GM23338 (cell line): Measurements from ENCODE around the gene RPS3A. TPM values are rescaled to one million over a fixed set of nuclear protein-coding genes. Genes with fewer than 3 reads are reported as not detected.

ENCODE experiments used
- ATAC-seq: fragments of 200-7000 bp; cut with Tn5 transposase; 3 replicates; pipeline ENCODE4 v1.9.1; 2020
- DNase-seq: peaks from one replicate; pipeline ENCODE4 v3.0.0-alpha.2; 2015; ENCODE audit warnings: low spot score
- H2AFZ ChIP-seq: fragments of 200-600 bp; sonication (generic); 2 replicates; pipeline ENCODE4 v1.8.0; 2016; ENCODE audit warnings: antibody characterized with exemption, mild to moderate bottlenecking, moderate library complexity
- H3F3A ChIP-seq: fragments of 200-600 bp; sonication (generic); replicated peaks from 2 replicates; pipeline ENCODE4 v1.8.0; 2017; ENCODE audit warnings: antibody characterized with exemption, mixed run types, low read depth
- H3K27ac ChIP-seq: fragments of 200-600 bp; sonication (generic); 2 replicates; pipeline ENCODE4 v1.6.1; 2016; ENCODE audit warnings: low read depth
- H3K27me3 ChIP-seq: fragments of 200-600 bp; sonication (generic); 2 replicates; pipeline ENCODE4 v1.8.0; 2016; ENCODE audit warnings: mild to moderate bottlenecking, mixed run types, moderate library complexity; ENCODE audit not compliant: insufficient read depth
- H3K36me3 ChIP-seq: fragments of 200-600 bp; sonication (generic); 2 replicates; pipeline ENCODE4 v1.8.0; 2016; ENCODE audit warnings: mild to moderate bottlenecking; ENCODE audit not compliant: insufficient read depth
- H3K4me1 ChIP-seq: fragments of 200-600 bp; sonication (generic); 2 replicates; pipeline ENCODE4 v1.8.0; 2016; ENCODE audit warnings: mild to moderate bottlenecking, moderate library complexity; ENCODE audit not compliant: insufficient read depth
- H3K4me2 ChIP-seq: fragments of 200-600 bp; sonication (generic); 2 replicates; pipeline ENCODE4 v1.7.1; 2017; ENCODE audit warnings: mixed run types
- H3K4me3 ChIP-seq: fragments of 200-600 bp; sonication (generic); 2 replicates; pipeline ENCODE4 v1.6.1; 2016; ENCODE audit warnings: mixed run types
- H3K79me2 ChIP-seq: fragments of 200-600 bp; sonication (generic); replicated peaks from 2 replicates; pipeline ENCODE4 v1.8.0; 2017; ENCODE audit warnings: mild to moderate bottlenecking; ENCODE audit not compliant: insufficient read depth
- H3K9me2 ChIP-seq: fragments of 200-600 bp; sonication (generic); 2 replicates; pipeline ENCODE4 v1.8.0; 2017; ENCODE audit not compliant: insufficient read depth
- H4K20me1 ChIP-seq: fragments of 200-600 bp; sonication (generic); replicated peaks from 2 replicates; pipeline ENCODE4 v1.8.0; 2017; ENCODE audit warnings: mild to moderate bottlenecking; ENCODE audit not compliant: insufficient read depth
- H3K27ac Mint-ChIP-seq: 2 replicates; pipeline ENCODE4 v1.8.0; 2020; ENCODE audit warnings: inconsistent platforms, mild to moderate bottlenecking, moderate library complexity, mixed read lengths
- H3K27me3 Mint-ChIP-seq: 3 replicates; pipeline ENCODE4 v1.8.0; 2022; ENCODE audit warnings: low read depth, mild to moderate bottlenecking, moderate library complexity, mixed read lengths, inconsistent platforms; ENCODE audit not compliant: insufficient read depth, poor library complexity
- H3K36me3 Mint-ChIP-seq: 3 replicates; pipeline ENCODE4 v1.8.0; 2021; ENCODE audit warnings: low read depth, mild to moderate bottlenecking, inconsistent platforms, moderate library complexity, mixed read lengths
- H3K4me1 Mint-ChIP-seq: 3 replicates; pipeline ENCODE4 v1.8.0; 2020; ENCODE audit warnings: mild to moderate bottlenecking, inconsistent platforms, mixed read lengths
- H3K4me3 Mint-ChIP-seq: 3 replicates; pipeline ENCODE4 v1.8.0; 2021; ENCODE audit warnings: moderate library complexity, mild to moderate bottlenecking, inconsistent platforms, mixed read lengths
- H3K9me3 Mint-ChIP-seq: 3 replicates; pipeline ENCODE4 v1.8.0; 2020; ENCODE audit warnings: moderate library complexity, mild to moderate bottlenecking, inconsistent platforms, mixed read lengths
- CREB1 ChIP-seq: fragments of 250-450 bp; sonication (Bioruptor Pico); IDR thresholded peaks from 2 replicates; pipeline ENCODE4 v1.5.0; 2020; ENCODE audit warnings: low read depth, mild to moderate bottlenecking, moderate library complexity
- CTCF ChIP-seq, 2 experiments: fragments of 200-600 bp in 1 of 2; sonication (generic) in 1 of 2; conservative IDR thresholded peaks; 2 replicates each; pipeline versions ENCODE4 v1.5.1 to v1.6.1; 2016 to 2017; ENCODE audit warnings: antibody characterized with exemption in 2 of 2, low read depth in 2 of 2, mild to moderate bottlenecking in 2 of 2, moderate library complexity in 1 of 2
- ETS1 ChIP-seq: IDR thresholded peaks from 2 replicates; pipeline ENCODE4 v1.6.1; 2016; ENCODE audit warnings: antibody characterized with exemption
- EZH2 ChIP-seq: fragments of 200-600 bp; sonication (generic); IDR thresholded peaks from one replicate; pipeline ENCODE4 v1.8.0; 2017; ENCODE audit warnings: antibody characterized with exemption, mild to moderate bottlenecking, low read depth; ENCODE audit not compliant: unreplicated experiment
- EZH2phosphoT487 ChIP-seq: fragments of 200-600 bp; sonication (generic); IDR thresholded peaks from one replicate; pipeline ENCODE4 v1.8.1; 2018; ENCODE audit warnings: antibody characterized with exemption; ENCODE audit not compliant: unreplicated experiment
- JUNB ChIP-seq: IDR thresholded peaks from one replicate; pipeline ENCODE4 v1.6.1; 2016; ENCODE audit warnings: antibody characterized with exemption; ENCODE audit not compliant: unreplicated experiment
- NANOG ChIP-seq: IDR thresholded peaks from 2 replicates; pipeline ENCODE4 v1.6.1; 2016; ENCODE audit warnings: antibody characterized with exemption, borderline replicate concordance
- POLR2AphosphoS5 ChIP-seq: IDR thresholded peaks from 2 replicates; pipeline ENCODE4 v1.6.1; 2016; ENCODE audit warnings: antibody characterized with exemption, low read depth
- REST ChIP-seq: IDR thresholded peaks from one replicate; pipeline ENCODE4 v1.6.1; 2018; ENCODE audit warnings: antibody characterized with exemption; ENCODE audit not compliant: unreplicated experiment
- STAT1 ChIP-seq: IDR thresholded peaks from one replicate; pipeline ENCODE4 v1.6.1; 2016; ENCODE audit warnings: antibody characterized with exemption; ENCODE audit not compliant: unreplicated experiment
- ZNF114 ChIP-seq: fragments of 250-450 bp; sonication (Bioruptor Pico); IDR thresholded peaks from 2 replicates; pipeline ENCODE4 v1.5.0; 2020; ENCODE audit warnings: mild to moderate bottlenecking, moderate library complexity
- ZNF331 ChIP-seq: fragments of 250-450 bp; sonication (Bioruptor Pico); IDR thresholded peaks from 2 replicates; pipeline ENCODE4 v1.5.0; 2020; ENCODE audit warnings: low read depth, mild to moderate bottlenecking, moderate library complexity
- ZNF462 ChIP-seq: fragments of 250-450 bp; sonication (Bioruptor Pico); IDR thresholded peaks from 2 replicates; pipeline ENCODE4 v1.5.0; 2020; ENCODE audit warnings: mild to moderate bottlenecking, moderate library complexity
- polyA plus RNA-seq: library from polyadenylated mRNA; unstranded; fragments of >200 nt; fragmentation: Nextera tagmentation; extraction: Ambion mirVana; gene quantifications from 2 replicates; pipeline ENCODE4 v1.2.1, GENCODE V29; 2016
- total RNA-seq: library from RNA; depleted of rRNA; stranded (reverse); fragments of >200 nt; shearing (Covaris generic); gene quantifications from 2 replicates; pipeline ENCODE4 v1.2.3, GENCODE V29; 2014

Gene RPS3A
- total and polyA plus RNA-seq, 2 experiments from 2014 or later = 2,486 to 3,506 TPM

GRCh38 chr4:151095142-151095541 lies 4.3 kb upstream of the RPS3A start:
- Mint-ChIP-seq H3K27me3 (peaks cover 11% of the 10 kb centered on the region), H3K4me1 (peaks cover 8% of the 10 kb centered on the region; the same call in 2 of the 3 replicates), H3K36me3 (peaks cover 9% of the 10 kb centered on the region), H3K27ac (no peak overlapping the region), H3K4me3 (no peak overlapping the region), H3K9me3 (no peaks in the 10 kb centered on the region)
- Histone ChIP-seq H3K36me3 (peaks cover 4% of the 10 kb centered on the region; the same call in 1 of the 2 replicates), H3K4me2 (no peak overlapping the region), H3K9me2 (no peaks in the 10 kb centered on the region), H2AFZ (no peak overlapping the region), H4K20me1 (no peaks in the 10 kb centered on the region), H3F3A (no peaks in the 10 kb centered on the region; the same call in 1 of the 2 replicates), H3K4me3 (no peak overlapping the region), H3K79me2 (peaks cover 7% of the 10 kb centered on the region), H3K27me3 (no peaks in the 10 kb centered on the region), H3K27ac (no peak overlapping the region), H3K4me1 (0 out of 2 replicates have a peak, but pooled peaks cover 3% of the 10 kb centered on the region)
- DNase-seq (no peak), ATAC-seq (no peak)
- TF ChIP-seq STAT1 (no peak), ETS1 (no peak), ZNF462 (CRISPR knock-in tag) (no peak), EZH2phosphoT487 (no peak), ZNF114 (CRISPR knock-in tag) (no peak), EZH2 (no peak), REST (no peak), NANOG (no peak), POLR2AphosphoS5 (no peak), ZNF331 (CRISPR knock-in tag) (no peak), CTCF (conservative IDR thresholded peaks at IDR 0.05; ENCODE audit: low read depth in 2 of 2) (no peak), JUNB (no peak), CREB1 (CRISPR knock-in tag) (no peak)
